Measurements from ENCODE around the gene ELOVL5. TPM values are rescaled to one million over a fixed set of nuclear protein-coding genes. Genes with fewer than 3 reads are reported as not detected.

The ELOVL5 gene
- total and polyA plus RNA-seq, 2 experiments from 2014 or later = 83.3 to 180 TPM

- H3K4me3 Mint-ChIP-seq = no peak overlapping the region
- Histone ChIP-seq H3K4me2 (no peak overlapping the region), H3K9me2 (ENCODE audit: insufficient read depth) (no peaks in the 10 kb centered on the region), H3K79me2 (replicated peaks; ENCODE audit: insufficient read depth) (peaks cover 68% of the 10 kb centered on the region), H3K27me3 (ENCODE audit: insufficient read depth) (no peaks in the 10 kb centered on the region), H3K4me1 (ENCODE audit: insufficient read depth) (no peaks in the 10 kb centered on the region), H3K27ac (ENCODE audit: low read depth) (no peak overlapping the region), H4K20me1 (replicated peaks; ENCODE audit: insufficient read depth) (peaks cover 26% of the 10 kb centered on the region), H3K36me3 (ENCODE audit: insufficient read depth) (peaks cover 18% of the 10 kb centered on the region), H3F3A (replicated peaks; ENCODE audit: low read depth) (no peaks in the 10 kb centered on the region), H2AFZ (no peak overlapping the region), H3K4me3 (no peak overlapping the region)
- H3K27me3 Mint-ChIP-seq (ENCODE audit: insufficient read depth, low read depth, poor library complexity) = no peaks in the 10 kb centered on the region
- peaks cover 3% of the 10 kb centered on the region for H3K4me1 Mint-ChIP-seq
- H3K27ac Mint-ChIP-seq = no peak overlapping the region
- TF ChIP-seq ZNF331 (CRISPR knock-in tag; IDR thresholded peaks at IDR 0.05; ENCODE audit: low read depth) = no peak
- TF ChIP-seq EZH2 (IDR thresholded peaks at IDR 0.05; ENCODE audit: low read depth, unreplicated experiment) = no peak
- no peak for TF ChIP-seq ETS1 (IDR thresholded peaks at IDR 0.05)
- TF ChIP-seq ZNF462 (CRISPR knock-in tag; IDR thresholded peaks at IDR 0.05) = no peak
- no peak for TF ChIP-seq REST (IDR thresholded peaks at IDR 0.05; ENCODE audit: unreplicated experiment)
- TF ChIP-seq CTCF (conservative IDR thresholded peaks at IDR 0.05; ENCODE audit: low read depth in 2 of 2) = no peak
- TF ChIP-seq CREB1 (CRISPR knock-in tag; IDR thresholded peaks at IDR 0.05; ENCODE audit: low read depth) = no peak
- TF ChIP-seq JUNB (IDR thresholded peaks at IDR 0.05; ENCODE audit: unreplicated experiment) = no peak
- TF ChIP-seq NANOG (IDR thresholded peaks at IDR 0.05; ENCODE audit: borderline replicate concordance) = no peak
- no peak for TF ChIP-seq ZNF114 (CRISPR knock-in tag; IDR thresholded peaks at IDR 0.05)
- no peak for TF ChIP-seq POLR2AphosphoS5 (IDR thresholded peaks at IDR 0.05; ENCODE audit: low read depth)
- no peak for TF ChIP-seq STAT1 (IDR thresholded peaks at IDR 0.05; ENCODE audit: unreplicated experiment)
- TF ChIP-seq EZH2phosphoT487 (IDR thresholded peaks at IDR 0.05; ENCODE audit: unreplicated experiment) = no peak
- H3K9me3 Mint-ChIP-seq = no peaks in the 10 kb centered on the region
- H3K36me3 Mint-ChIP-seq (ENCODE audit: low read depth) = peaks cover 34% of the 10 kb centered on the region
- ATAC-seq = no peak
- DNase-seq (ENCODE audit: low spot score) = no peak
These were observed 55.1 kb downstream of the ELOVL5 start for GRCh38 chr6:53293691-53294090.

Measured in GM23338 (cell line).